ENCODE measurements around the gene IL6ST.

GRCh38 chr5:55959208-55959607 is 35.6 kb downstream of the IL6ST start:
- TF ChIP-seq CEBPB (IDR thresholded peaks at IDR 0.05; ENCODE audit: borderline replicate concordance in 1 of 2, low read depth in 2 of 2, low read length in 2 of 2) = no peak
- TF ChIP-seq ZZZ3 (IDR thresholded peaks at IDR 0.05; ENCODE audit: control insufficient read depth, insufficient read length, low read depth) = no peak
- no peak for TF ChIP-seq CHD2 (IDR thresholded peaks at IDR 0.05; ENCODE audit: borderline replicate concordance, low read depth, low read length)
- TF ChIP-seq, protein P1, sequence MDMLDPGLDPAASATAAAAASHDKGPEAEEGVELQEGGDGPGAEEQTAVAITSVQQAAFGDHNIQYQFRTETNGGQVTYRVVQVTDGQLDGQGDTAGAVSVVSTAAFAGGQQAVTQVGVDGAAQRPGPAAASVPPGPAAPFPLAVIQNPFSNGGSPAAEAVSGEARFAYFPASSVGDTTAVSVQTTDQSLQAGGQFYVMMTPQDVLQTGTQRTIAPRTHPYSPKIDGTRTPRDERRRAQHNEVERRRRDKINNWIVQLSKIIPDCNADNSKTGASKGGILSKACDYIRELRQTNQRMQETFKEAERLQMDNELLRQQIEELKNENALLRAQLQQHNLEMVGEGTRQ (IDR thresholded peaks at IDR 0.05; ENCODE audit: borderline replicate concordance, low read depth, low read length) = no peak; the same call in 1 of the 2 replicates
